Gastroesophageal sphincter (tissue), 4 donors: ENCODE data around the gene MYO1D. TPM values are rescaled to one million over a fixed set of nuclear protein-coding genes. Genes with fewer than 3 reads are reported as not detected.

Source experiments
- ATAC-seq: fragments of 150-250 bp; one replicate; pipeline ENCODE4 v1.9.1; 2016; ENCODE audit warnings: mild to moderate bottlenecking, moderate library complexity
- H3K27ac ChIP-seq, 4 donors: fragments of 200-600 bp; sonication (generic) in 3 of 4; 1 replicate in 3 of 4; 2 replicates in 1 of 4; pipeline ENCODE4 v1.5.1; 2016 to 2019
- H3K27me3 ChIP-seq: fragments of 200-600 bp; sonication (generic); one replicate; pipeline ENCODE4 v1.5.1; 2019
- H3K36me3 ChIP-seq, 2 donors: fragments of 200-600 bp; sonication (generic); one replicate each; pipeline ENCODE4 v1.5.1; 2019; ENCODE audit warnings: control low read depth in 1 of 2
- H3K4me1 ChIP-seq, 3 donors: fragments of 200-600 bp; sonication (generic); 1 replicate in 2 of 3; 2 replicates in 1 of 3; pipeline ENCODE4 v1.5.1; 2016 to 2019; ENCODE audit warnings: control low read depth in 2 of 3
- H3K4me3 ChIP-seq, 2 donors: fragments of 200-600 bp; sonication (generic); one replicate each; pipeline ENCODE4 v1.5.1; 2019; ENCODE audit warnings: mild to moderate bottlenecking in 1 of 2, moderate library complexity in 1 of 2
- H3K9me3 ChIP-seq, 3 donors: fragments of 200-600 bp; sonication (generic); one replicate each; pipeline ENCODE4 v1.5.1; 2017 to 2019; ENCODE audit warnings: control low read depth in 2 of 3
- EP300 ChIP-seq: sonication (generic); formaldehyde crosslinking; IDR thresholded peaks from one replicate; pipeline ENCODE4 v1.6.1; 2017; ENCODE audit warnings: antibody characterized with exemption, mild to moderate bottlenecking
- POLR2A ChIP-seq, 2 donors: fragments of 450-650 bp; IDR thresholded peaks; one replicate each; pipeline ENCODE4 v1.6.1; 2017; ENCODE audit warnings: antibody characterized with exemption in 2 of 2, mild to moderate bottlenecking in 2 of 2, moderate library complexity in 1 of 2
- POLR2AphosphoS5 ChIP-seq: sonication (generic); formaldehyde crosslinking; IDR thresholded peaks from one replicate; pipeline ENCODE4 v1.6.1; 2017; ENCODE audit warnings: antibody characterized with exemption
- WGBS, 2 donors: methylation state at CpG; one replicate each; pipeline ENCODE4 v1.1.5; 2018; ENCODE audit warnings: low coverage in 1 of 2; 5-methylcytosine and 5-hydroxymethylcytosine counted together
- total RNA-seq, 4 donors: library from RNA; depleted of rRNA; stranded (reverse); fragments of >200 nt; gene quantifications; one replicate each; pipeline ENCODE4 v1.1.0, GENCODE V29; 2016
- TF ChIP-seq, protein P1 (sequence below), 4 experiments: fragments of 200-600 bp in 2 of 4; fragments of 450-650 bp in 2 of 4; sonication (generic) in 1 of 4; IDR thresholded peaks; one replicate each; pipeline ENCODE4 v1.5.1; 2017 to 2019; ENCODE audit warnings: antibody characterized with exemption in 4 of 4, mild to moderate bottlenecking in 2 of 4, moderate library complexity in 2 of 4

Gene MYO1D
- total RNA-seq, 4 donors from 2014 or later, result 28.2 to 63.5 (median 47.2) TPM

GRCh38 chr17:32564325-32564724, 312.6 kb downstream of the MYO1D start:
- WGBS, 2 donors, result 60 to 62% methylated on average over 1 to 2 of the region's 3 CpGs
- Histone ChIP-seq H3K27ac (no peak overlapping the region), H3K9me3 (no peaks in the 10 kb centered on the region), H3K4me3 (no peak overlapping the region), H3K36me3 (peaks cover 0 to 4% of the 10 kb centered on the region in 2 donors), H3K27me3 (no peaks in the 10 kb centered on the region), H3K4me1 (no peaks in the 10 kb centered on the region)
- ATAC-seq, result no peak
- TF ChIP-seq EP300, result no peak
- no peak for TF ChIP-seq POLR2AphosphoS5
- TF ChIP-seq POLR2A (IDR thresholded peaks at IDR 0.05), result no peak
- TF ChIP-seq, protein P1, sequence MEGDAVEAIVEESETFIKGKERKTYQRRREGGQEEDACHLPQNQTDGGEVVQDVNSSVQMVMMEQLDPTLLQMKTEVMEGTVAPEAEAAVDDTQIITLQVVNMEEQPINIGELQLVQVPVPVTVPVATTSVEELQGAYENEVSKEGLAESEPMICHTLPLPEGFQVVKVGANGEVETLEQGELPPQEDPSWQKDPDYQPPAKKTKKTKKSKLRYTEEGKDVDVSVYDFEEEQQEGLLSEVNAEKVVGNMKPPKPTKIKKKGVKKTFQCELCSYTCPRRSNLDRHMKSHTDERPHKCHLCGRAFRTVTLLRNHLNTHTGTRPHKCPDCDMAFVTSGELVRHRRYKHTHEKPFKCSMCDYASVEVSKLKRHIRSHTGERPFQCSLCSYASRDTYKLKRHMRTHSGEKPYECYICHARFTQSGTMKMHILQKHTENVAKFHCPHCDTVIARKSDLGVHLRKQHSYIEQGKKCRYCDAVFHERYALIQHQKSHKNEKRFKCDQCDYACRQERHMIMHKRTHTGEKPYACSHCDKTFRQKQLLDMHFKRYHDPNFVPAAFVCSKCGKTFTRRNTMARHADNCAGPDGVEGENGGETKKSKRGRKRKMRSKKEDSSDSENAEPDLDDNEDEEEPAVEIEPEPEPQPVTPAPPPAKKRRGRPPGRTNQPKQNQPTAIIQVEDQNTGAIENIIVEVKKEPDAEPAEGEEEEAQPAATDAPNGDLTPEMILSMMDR (IDR thresholded peaks at IDR 0.05), result no peak

- no peaks in the 10 kb centered on the region for H3K9me3 ChIP-seq
- H3K36me3 ChIP-seq, result peaks cover 0 to 4% of the 10 kb centered on the region in 2 donors
- no peak for ATAC-seq
Measured at GRCh38 chr17:32563583-32563982, 313.3 kb downstream of the MYO1D start.

GRCh38 chr17:32558997-32559650, 317.8 kb downstream of the MYO1D start:
- Histone ChIP-seq H3K4me3 (no peak overlapping the region), H3K27me3 (no peaks in the 10 kb centered on the region), H3K36me3 (no peaks in the 10 kb centered on the region), H3K27ac (no peak overlapping the region), H3K4me1 (no peaks in the 10 kb centered on the region), H3K9me3 (no peaks in the 10 kb centered on the region)
- TF ChIP-seq POLR2A (IDR thresholded peaks at IDR 0.05) (no peak), POLR2AphosphoS5 (no peak), EP300 (no peak)
- TF ChIP-seq, protein P1 (IDR thresholded peaks at IDR 0.05), result no peak
- no peak for ATAC-seq
- 63 to 75% methylated on average over 4 of the region's 4 CpGs for WGBS, 2 donors

More at GRCh38 chr17:32563583-32563982, 313.3 kb downstream of the MYO1D start:
- Histone ChIP-seq H3K27ac (no peak overlapping the region), H3K4me3 (no peak overlapping the region), H3K27me3 (no peaks in the 10 kb centered on the region), H3K4me1 (no peaks in the 10 kb centered on the region)
- TF ChIP-seq EP300, result no peak
- TF ChIP-seq POLR2A (IDR thresholded peaks at IDR 0.05), result no peak
- TF ChIP-seq, protein P1 (IDR thresholded peaks at IDR 0.05), result no peak
- no peak for TF ChIP-seq POLR2AphosphoS5
- 81 to 92% methylated on average over 6 of the region's 6 CpGs for WGBS, 2 donors

DNA sequence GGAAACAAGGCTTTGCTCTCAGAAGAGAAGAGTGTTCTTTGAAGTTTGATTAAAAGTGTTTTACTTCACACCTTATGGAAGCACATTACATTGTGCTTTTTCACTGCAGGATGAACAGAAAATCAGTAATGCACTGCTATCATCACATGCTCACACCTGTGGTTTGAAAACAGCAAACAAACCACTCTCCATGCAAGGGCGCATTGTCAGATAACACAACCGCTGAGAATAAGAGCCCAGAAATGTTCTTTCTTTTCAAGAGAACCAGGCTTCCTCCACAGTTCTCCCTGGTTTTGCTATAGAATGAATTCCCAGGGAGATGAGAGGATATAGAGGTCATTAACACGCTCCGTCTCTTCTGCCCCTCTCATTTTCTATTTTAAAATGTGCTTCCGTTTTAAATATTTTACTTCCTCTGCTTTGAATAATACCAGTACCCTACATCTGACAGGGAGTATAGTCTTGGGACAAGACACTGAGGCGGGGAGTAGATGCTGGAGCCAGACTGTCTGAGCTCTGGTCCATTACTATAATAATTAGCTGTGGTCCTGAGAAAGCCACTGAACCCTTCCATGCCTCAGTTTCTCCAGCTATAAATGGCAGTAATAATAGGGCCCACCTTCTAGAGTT, 318.5 kb downstream of the MYO1D start:
- TF ChIP-seq POLR2A (IDR thresholded peaks at IDR 0.05) (no peak), POLR2AphosphoS5 (no peak), EP300 (no peak)
- TF ChIP-seq, protein P1 (IDR thresholded peaks at IDR 0.05), result no peak
- H3K4me3 ChIP-seq, result no peak overlapping the region
- ATAC-seq, result no peak
- no peaks in the 10 kb centered on the region for H3K4me1 ChIP-seq
- H3K36me3 ChIP-seq, result no peaks in the 10 kb centered on the region
- H3K9me3 ChIP-seq, result no peaks in the 10 kb centered on the region
- H3K27me3 ChIP-seq, result no peaks in the 10 kb centered on the region
- H3K27ac ChIP-seq, result no peak overlapping the region
- 63 to 75% methylated on average over 5 to 6 of the region's 6 CpGs for WGBS, 2 donors
